HCT116 (cell line): ENCODE data around the gene NNAT. TPM values are rescaled to one million over a fixed set of nuclear protein-coding genes. Genes with fewer than 3 reads are reported as not detected.

ENCODE experiments used
- ATAC-seq: fragments of 200-7000 bp; cut with Tn5 transposase; 2 replicates; pipeline ENCODE4 v1.9.1; 2020; ENCODE audit warnings: mild to moderate bottlenecking, moderate library complexity
- BruUV-seq: library from RNA; stranded (reverse); fragments of 400-500 nt; replicated peaks from 2 replicates; lab custom pipeline; 2021; lab: Mats Ljungman, UMichigan
- CTCF ChIA-PET: fragments of 300-600 bp; sonication (Branson Sonifier 250); formaldehyde crosslinking; loops from one replicate; lab custom pipeline; 2021; ENCODE audit warnings: antibody characterized with exemption; lab: Charles Lee
- POLR2A ChIA-PET: fragments of 300-600, 350-600 bp; sonication (Branson Sonifier 250); formaldehyde crosslinking; loops from one replicate; lab custom pipeline; 2021; ENCODE audit warnings: antibody characterized with exemption; lab: Charles Lee
- RAD21 ChIA-PET, 2 experiments: fragments of 300-600 bp; sonication (Branson Sonifier 250); formaldehyde crosslinking; loops; one replicate each; lab custom pipeline; 2023; ENCODE audit warnings: low total read pairs in 2 of 2; ENCODE audit not compliant: uncharacterized antibody in 2 of 2, unreplicated experiment in 2 of 2, low non-redundant PET in 1 of 2; lab: Charles Lee
- DNase-seq: peaks from one replicate; pipeline ENCODE4 v3.0.0-alpha.2; 2010; ENCODE audit warnings: low read depth, low spot score
- H2AFZ ChIP-seq: fragments of 200-600 bp; shearing (Covaris generic), sonication (generic); 2 replicates; pipeline ENCODE4 v1.6.1; 2017; ENCODE audit warnings: low read depth, mixed run types, mixed read lengths, antibody characterized with exemption, low read length; ENCODE audit not compliant: poor library complexity, severe bottlenecking
- H3K27ac ChIP-seq: 2 replicates; pipeline ENCODE4 v1.5.1; 2012; ENCODE audit warnings: low read depth, low read length
- H3K27me3 ChIP-seq: fragments of 200-600 bp; sonication (generic); 2 replicates; pipeline ENCODE4 v1.6.1; 2016; ENCODE audit warnings: mixed run types, low read length, mixed read lengths; ENCODE audit not compliant: insufficient read depth
- H3K36me3 ChIP-seq, 2 experiments: fragments of 200-500 bp in 1 of 2; fragments of 200-600 bp in 1 of 2; sonication (Bioruptor generic) in 1 of 2; sonication (generic) in 1 of 2; 2 replicates each; pipeline versions ENCODE4 v1.5.1 to v1.6.1; 2014 to 2016; ENCODE audit warnings: low read length in 2 of 2, inconsistent platforms in 1 of 2, mixed read lengths in 1 of 2, mixed run types in 1 of 2; ENCODE audit not compliant: insufficient read depth in 2 of 2, control insufficient read depth in 1 of 2
- H3K4me1 ChIP-seq, 2 experiments: fragments of 200-600 bp in 1 of 2; sonication (generic) in 1 of 2; 2 replicates each; pipeline versions ENCODE4 v1.5.1 to v1.6.1; 2012 to 2017; ENCODE audit warnings: low read length in 2 of 2, inconsistent platforms in 1 of 2, mild to moderate bottlenecking in 1 of 2, mixed read lengths in 1 of 2, mixed run types in 1 of 2, moderate library complexity in 1 of 2; ENCODE audit not compliant: insufficient read depth in 2 of 2, control insufficient read depth in 1 of 2
- H3K4me2 ChIP-seq: fragments of 200-600 bp; sonication (generic); 2 replicates; pipeline ENCODE4 v1.6.1; 2017; ENCODE audit warnings: mixed run types, low read length, mixed read lengths
- H3K4me3 ChIP-seq, 2 experiments: fragments of 200-600 bp in 1 of 2; sonication (generic) in 1 of 2; replicated peaks in 1 of 2; 2 replicates each; pipeline ENCODE4 v1.5.1; 2011 to 2016; ENCODE audit warnings: low read length in 2 of 2, control low read depth in 1 of 2, low read depth in 1 of 2, mild to moderate bottlenecking in 1 of 2, mixed read lengths in 1 of 2, mixed run types in 1 of 2
- H3K79me2 ChIP-seq: fragments of 200-600 bp; sonication (generic); 2 replicates; pipeline ENCODE4 v1.6.1; 2017; ENCODE audit warnings: mild to moderate bottlenecking, mixed run types, low read length, moderate library complexity, mixed read lengths; ENCODE audit not compliant: insufficient read depth
- H3K9ac ChIP-seq: fragments of 200-600 bp; sonication (generic); 2 replicates; pipeline ENCODE4 v1.6.1; 2016; ENCODE audit warnings: low read length, mixed read lengths
- H3K9me2 ChIP-seq: fragments of 200-600 bp; sonication (generic), shearing (Covaris generic); 2 replicates; pipeline ENCODE4 v1.6.1; 2017; ENCODE audit warnings: mixed run types, mild to moderate bottlenecking, moderate library complexity; ENCODE audit not compliant: insufficient read depth
- H3K9me3 ChIP-seq, 2 experiments: fragments of 200-500 bp in 1 of 2; fragments of 200-600 bp in 1 of 2; sonication (Bioruptor generic) in 1 of 2; sonication (generic) in 1 of 2; 2 replicates each; pipeline ENCODE4 v1.6.1; 2014 to 2017; ENCODE audit warnings: low read length in 2 of 2, mixed read lengths in 2 of 2, inconsistent platforms in 1 of 2, low read depth in 1 of 2, mild to moderate bottlenecking in 1 of 2, mixed run types in 1 of 2, moderate library complexity in 1 of 2; ENCODE audit not compliant: control insufficient read depth in 1 of 2, insufficient read depth in 1 of 2
- H4K20me1 ChIP-seq: fragments of 200-600 bp; sonication (generic), shearing (Covaris generic); 2 replicates; pipeline ENCODE4 v1.6.1; 2017; ENCODE audit warnings: mixed run types, mild to moderate bottlenecking, moderate library complexity; ENCODE audit not compliant: insufficient read depth
- CBX3 ChIP-seq: IDR thresholded peaks from 2 replicates; pipeline ENCODE4 v1.6.1; 2012; ENCODE audit warnings: low read depth
- CTCF ChIP-seq, 3 experiments: fragments of 200-600 bp in 1 of 3; sonication (generic) in 1 of 3; IDR thresholded peaks in 2 of 3; conservative IDR thresholded peaks in 1 of 3; 2 replicates each; pipeline ENCODE4 v1.5.1; 2012 to 2017; ENCODE audit warnings: low read depth in 2 of 3, low read length in 2 of 3, antibody characterized with exemption in 1 of 3, borderline replicate concordance in 1 of 3, control low read depth in 1 of 3, mild to moderate bottlenecking in 1 of 3, mixed read lengths in 1 of 3, mixed run types in 1 of 3, moderate library complexity in 1 of 3; ENCODE audit not compliant: insufficient read depth in 1 of 3
- ELF1 ChIP-seq: IDR thresholded peaks from 2 replicates; pipeline ENCODE4 v1.6.1; 2012; ENCODE audit warnings: low read depth, borderline replicate concordance
- EZH2 ChIP-seq: fragments of 200-600 bp; sonication (generic); IDR thresholded peaks from 2 replicates; pipeline ENCODE4 v1.6.1; 2017; ENCODE audit warnings: antibody characterized with exemption, mixed run types
- FOSL1 ChIP-seq: IDR thresholded peaks from 2 replicates; pipeline ENCODE4 v1.6.1; 2012; ENCODE audit warnings: low read depth
- JUND ChIP-seq: IDR thresholded peaks from 2 replicates; pipeline ENCODE4 v1.6.1; 2012
- POLR2AphosphoS5 ChIP-seq: IDR thresholded peaks from 2 replicates; pipeline ENCODE4 v1.6.1; 2011; ENCODE audit warnings: mild to moderate bottlenecking, low read depth, low read length, moderate library complexity
- REST ChIP-seq: IDR thresholded peaks from 2 replicates; pipeline ENCODE4 v1.6.1; 2012; ENCODE audit warnings: low read depth
- SIN3A ChIP-seq: IDR thresholded peaks from 2 replicates; pipeline ENCODE4 v1.6.1; 2012; ENCODE audit warnings: low read depth
- TCF7L2 ChIP-seq: IDR thresholded peaks from 2 replicates; pipeline ENCODE4 v1.7.0; 2011; ENCODE audit warnings: borderline replicate concordance, inconsistent platforms; ENCODE audit not compliant: insufficient read depth, insufficient read length; ENCODE audit errors: extremely low read depth
- ZFX ChIP-seq: fragments of 450-650 bp; IDR thresholded peaks from 2 replicates; pipeline ENCODE4 v1.6.1; 2017
- ZNF274 ChIP-seq: fragments of 200-500 bp; sonication (Bioruptor generic); IDR thresholded peaks from 2 replicates; pipeline ENCODE4 v1.6.1; 2014; ENCODE audit warnings: mild to moderate bottlenecking, low read depth, low read length, inconsistent platforms
- intact Hi-C: fragments of 100-400 bp; cut with micrococcal nuclease; formaldehyde crosslinking; loops from 2 replicates; pipeline ENCODE4 v1.10.0; 2022
- total RNA-seq: library from RNA; stranded (reverse); gene quantifications from one replicate; pipeline ENCODE4 v1.2.1, GENCODE V29; 2021; ENCODE audit not compliant: unreplicated experiment

Gene NNAT
- total RNA-seq, 1 experiment from 2014 or later, result not detected

GRCh38 chr20:37506152-37506725 lies 14.8 kb upstream of the NNAT start (continued):
- no peak for TF ChIP-seq REST
- no peak for TF ChIP-seq JUND
- no peak for TF ChIP-seq POLR2AphosphoS5

GRCh38 chr20:37510226-37510625 lies 10.8 kb upstream of the NNAT start:
- no peak overlapping the region for H3K27ac ChIP-seq
- ChIA-PET RAD21 (no interaction called here), POLR2A (no interaction called here), CTCF (no interaction called here)
- H3K4me2 ChIP-seq, result no peak overlapping the region
- DNase-seq (no peak), ATAC-seq (no peak)
- H3K36me3 ChIP-seq, result no peaks in the 10 kb centered on the region; a peak in 1 of 4 replicates
- no peaks in the 10 kb centered on the region for H3K9me3 ChIP-seq
- H4K20me1 ChIP-seq, result no peaks in the 10 kb centered on the region
- no peaks in the 10 kb centered on the region for H3K4me1 ChIP-seq
- H3K79me2 ChIP-seq, result no peaks in the 10 kb centered on the region
- BruUV-seq, result no TSS peak
- no peak overlapping the region for H3K9ac ChIP-seq
- intact Hi-C loops, result no loop called here
- no peaks in the 10 kb centered on the region for H3K9me2 ChIP-seq
- H3K4me3 ChIP-seq, result no peak overlapping the region
- H3K27me3 ChIP-seq, result no peaks in the 10 kb centered on the region
- H2AFZ ChIP-seq, result no peak overlapping the region
- TF ChIP-seq ZNF274 (no peak), CTCF (IDR thresholded peaks at IDR 0.05 in 2 of 3, conservative IDR thresholded peaks at IDR 0.05 in 1 of 3; ENCODE audit: borderline replicate concordance in 1 of 3, insufficient read depth in 1 of 3, low read depth in 2 of 3, low read length in 2 of 3) (no peak), ZFX (no peak), EZH2 (no peak), FOSL1 (no peak), CBX3 (no peak), SIN3A (no peak), TCF7L2 (no peak), ELF1 (no peak)
- TF ChIP-seq, all 23 proteins: peak for 0
